H1 (cell line): Measurements from ENCODE around the gene DIP2C. TPM values are rescaled to one million over a fixed set of nuclear protein-coding genes. Genes with fewer than 3 reads are reported as not detected.

Experiments used
- CTCF ChIA-PET: fragments of 300-600 bp; sonication (Branson Sonifier 250); formaldehyde crosslinking; loops from one replicate; lab custom pipeline; 2021; ENCODE audit not compliant: partially characterized antibody; lab: Charles Lee
- POLR2A ChIA-PET: fragments of 300-600 bp; sonication (Branson Sonifier 250); formaldehyde crosslinking; loops from one replicate; lab custom pipeline; 2021; ENCODE audit warnings: inconsistent platforms; ENCODE audit not compliant: partially characterized antibody; lab: Charles Lee
- DNase-seq, 2 experiments: peaks; one replicate each; pipeline versions ENCODE4 v3.0.0 to v3.0.0-alpha.2; 2010 to 2022; ENCODE audit warnings: low spot score in 2 of 2, low read depth in 1 of 2, mixed read lengths in 1 of 2
- FAIRE-seq: peaks from 2 replicates; lab custom pipeline; 2011; peaks lifted over from hg19 to GRCh38; lab: Jason Lieb, UNC
- H2AFZ ChIP-seq: 2 replicates; pipeline ENCODE4 v1.8.1; 2012; ENCODE audit warnings: low read length, inconsistent platforms
- H2AK5ac ChIP-seq: 2 replicates; pipeline ENCODE4 v1.6.1; 2013; ENCODE audit warnings: low read depth, low read length
- H2BK120ac ChIP-seq: replicated peaks from 2 replicates; pipeline ENCODE3; 2013; ENCODE audit warnings: low read depth, low read length, inconsistent platforms
- H2BK12ac ChIP-seq: 2 replicates; pipeline ENCODE4 v1.6.1; 2013; ENCODE audit warnings: low read depth, low read length
- H2BK15ac ChIP-seq: 2 replicates; pipeline ENCODE4 v1.6.1; 2013; ENCODE audit warnings: low read length
- H2BK20ac ChIP-seq: 2 replicates; pipeline ENCODE4 v1.6.1; 2013; ENCODE audit warnings: low read length
- H2BK5ac ChIP-seq: 2 replicates; pipeline ENCODE4 v1.6.1; 2013; ENCODE audit warnings: low read depth, low read length
- H3K14ac ChIP-seq: 2 replicates; pipeline ENCODE4 v1.6.1; 2013; ENCODE audit warnings: inconsistent platforms; ENCODE audit not compliant: insufficient read length
- H3K18ac ChIP-seq: 2 replicates; pipeline ENCODE4 v1.6.1; 2013; ENCODE audit warnings: low read length; ENCODE audit errors: extremely low read depth
- H3K23ac ChIP-seq: 2 replicates; pipeline ENCODE4 v1.6.1; 2013; ENCODE audit warnings: inconsistent platforms; ENCODE audit not compliant: insufficient read length
- H3K23me2 ChIP-seq: 2 replicates; pipeline ENCODE4 v1.6.1; 2013; ENCODE audit warnings: low read depth, low read length
- H3K27ac ChIP-seq: 2 replicates; pipeline ENCODE4 v1.6.1; 2011; ENCODE audit warnings: low read depth, low read length, inconsistent platforms
- H3K27me3 ChIP-seq, 4 experiments: replicated peaks in 1 of 4; 1 replicate in 1 of 4; 2 replicates in 3 of 4; pipeline versions ENCODE4 v1.6.1 to v1.8.1; 2011 to 2013; ENCODE audit warnings: low read length in 3 of 4, mild to moderate bottlenecking in 3 of 4, inconsistent platforms in 2 of 4, mixed read lengths in 2 of 4, moderate library complexity in 1 of 4; ENCODE audit not compliant: control insufficient read depth in 3 of 4, insufficient read depth in 3 of 4; ENCODE audit errors: extremely low read depth in 1 of 4
- H3K36me3 ChIP-seq, 4 experiments: 2 replicates each; pipeline versions ENCODE4 v1.6.1 to v1.8.1; 2011 to 2013; ENCODE audit warnings: mild to moderate bottlenecking in 4 of 4, low read length in 3 of 4, moderate library complexity in 2 of 4, control low read depth in 1 of 4, inconsistent platforms in 1 of 4; ENCODE audit not compliant: insufficient read depth in 4 of 4, control insufficient read depth in 2 of 4
- H3K4ac ChIP-seq: replicated peaks from 2 replicates; pipeline ENCODE3; 2013; ENCODE audit warnings: low read length, low read depth, mixed read lengths, inconsistent platforms; ENCODE audit not compliant: insufficient read length
- H3K4me1 ChIP-seq, 4 experiments: replicated peaks in 1 of 4; 1 replicate in 1 of 4; 2 replicates in 3 of 4; pipeline versions ENCODE4 v1.6.1 to v1.8.1; 2011 to 2013; ENCODE audit warnings: low read length in 3 of 4, inconsistent platforms in 2 of 4, mixed read lengths in 1 of 4; ENCODE audit not compliant: insufficient read depth in 4 of 4, control insufficient read depth in 3 of 4
- H3K4me2 ChIP-seq, 2 experiments: 2 replicates each; pipeline versions ENCODE4 v1.6.1 to v1.8.1; 2011 to 2013; ENCODE audit warnings: low read depth in 2 of 2, low read length in 2 of 2, control low read depth in 1 of 2, inconsistent platforms in 1 of 2, mild to moderate bottlenecking in 1 of 2; ENCODE audit not compliant: insufficient read depth in 1 of 2
- H3K4me3 ChIP-seq, 4 experiments: fragments of 200-600, 300-600 bp in 1 of 4; sonication (generic), shearing (Covaris generic), sonication (Bioruptor Twin) in 1 of 4; 2 replicates each; pipeline versions ENCODE4 v1.5.1 to v1.8.1; 2011 to 2016; ENCODE audit warnings: low read length in 4 of 4, low read depth in 3 of 4, control low read depth in 2 of 4, inconsistent platforms in 2 of 4, mild to moderate bottlenecking in 2 of 4, mixed read lengths in 1 of 4, moderate library complexity in 1 of 4; ENCODE audit not compliant: insufficient read depth in 2 of 4; ENCODE audit errors: extremely low read depth in 1 of 4
- H3K56ac ChIP-seq: replicated peaks from 2 replicates; pipeline ENCODE3; 2013; ENCODE audit warnings: low read depth, mild to moderate bottlenecking, mixed read lengths, low read length, inconsistent platforms; ENCODE audit not compliant: insufficient read length
- H3K79me1 ChIP-seq: 2 replicates; pipeline ENCODE4 v1.6.1; 2013; ENCODE audit warnings: low read depth, low read length, control low read depth
- H3K79me2 ChIP-seq, 2 experiments: 2 replicates each; pipeline versions ENCODE4 v1.6.1 to v1.8.1; 2012 to 2013; ENCODE audit warnings: low read length in 2 of 2, mild to moderate bottlenecking in 2 of 2, inconsistent platforms in 1 of 2; ENCODE audit not compliant: insufficient read depth in 2 of 2, control insufficient read depth in 1 of 2
- H3K9ac ChIP-seq, 4 experiments: replicated peaks in 1 of 4; 1 replicate in 1 of 4; 2 replicates in 3 of 4; pipeline versions ENCODE4 v1.6.1 to v1.8.1; 2011 to 2013; ENCODE audit warnings: low read depth in 3 of 4, low read length in 3 of 4, control low read depth in 2 of 4, mild to moderate bottlenecking in 2 of 4, moderate library complexity in 2 of 4, inconsistent platforms in 1 of 4; ENCODE audit errors: extremely low read depth in 1 of 4
- H3K9me3 ChIP-seq, 2 experiments: 2 replicates each; pipeline versions ENCODE4 v1.6.1 to v1.8.1; 2012 to 2013; ENCODE audit warnings: mild to moderate bottlenecking in 2 of 2, moderate library complexity in 2 of 2, control low read depth in 1 of 2, inconsistent platforms in 1 of 2, low read depth in 1 of 2, low read length in 1 of 2, mixed read lengths in 1 of 2; ENCODE audit not compliant: insufficient read depth in 2 of 2
- H4K20me1 ChIP-seq, 2 experiments: replicated peaks in 1 of 2; 2 replicates each; pipeline versions ENCODE3 to v1.8.1; 2011 to 2013; ENCODE audit warnings: inconsistent platforms in 2 of 2, low read length in 2 of 2, mild to moderate bottlenecking in 1 of 2; ENCODE audit not compliant: insufficient read depth in 2 of 2, control insufficient read depth in 1 of 2
- H4K5ac ChIP-seq: 2 replicates; pipeline ENCODE4 v1.6.1; 2013; ENCODE audit warnings: low read length, low read depth, mixed read lengths, inconsistent platforms; ENCODE audit not compliant: insufficient read length
- H4K8ac ChIP-seq: 2 replicates; pipeline ENCODE4 v1.8.0; 2013; ENCODE audit warnings: mild to moderate bottlenecking, moderate library complexity, low read length, inconsistent platforms; ENCODE audit not compliant: insufficient read depth; ENCODE audit errors: extremely low read depth
- H4K91ac ChIP-seq: replicated peaks from 2 replicates; pipeline ENCODE3; 2013; ENCODE audit warnings: low read length, mixed read lengths, inconsistent platforms; ENCODE audit not compliant: insufficient read length
- CBX5 ChIP-seq: fragments of 300-800, 300-1000 bp; sonication (generic); IDR thresholded peaks from 2 replicates; pipeline ENCODE4 v1.7.1; 2016; ENCODE audit warnings: antibody characterized with exemption, low read length, low read depth
- HDAC6 ChIP-seq: IDR thresholded peaks from one replicate; pipeline ENCODE4 v1.7.1; 2012; ENCODE audit warnings: low read depth, mild to moderate bottlenecking, inconsistent platforms, low read length, moderate library complexity
- MAFK ChIP-seq: IDR thresholded peaks from 2 replicates; pipeline ENCODE4 v1.6.1; 2012; ENCODE audit warnings: low read depth, mild to moderate bottlenecking, improper control_type of control experiment, low read length
- NANOG ChIP-seq: IDR thresholded peaks from 2 replicates; pipeline ENCODE4 v1.6.1; 2011; ENCODE audit warnings: low read length, low read depth, mild to moderate bottlenecking, inconsistent platforms; ENCODE audit not compliant: insufficient read depth, poor library complexity, severe bottlenecking
- PHF8 ChIP-seq: fragments of 200-600 bp; sonication (generic); conservative IDR thresholded peaks from 2 replicates; pipeline ENCODE4 v1.7.1; 2012; ENCODE audit warnings: low read depth, mild to moderate bottlenecking, inconsistent platforms, low read length, moderate library complexity
- POLR2A ChIP-seq, 2 experiments: IDR thresholded peaks; 1 replicate in 1 of 2; 2 replicates in 1 of 2; pipeline ENCODE4 v1.6.1; 2011; ENCODE audit warnings: low read depth in 2 of 2, low read length in 2 of 2, mild to moderate bottlenecking in 2 of 2; ENCODE audit errors: control extremely low read depth in 1 of 2
- RFX5 ChIP-seq: IDR thresholded peaks from 2 replicates; pipeline ENCODE4 v1.6.1; 2011; ENCODE audit warnings: low read depth, low read length, improper control_type of control experiment, borderline replicate concordance
- SIN3A ChIP-seq, 2 experiments: IDR thresholded peaks in 1 of 2; conservative IDR thresholded peaks in 1 of 2; 2 replicates each; pipeline ENCODE4 v1.6.1; 2011 to 2012; ENCODE audit warnings: low read length in 2 of 2, improper control_type of control experiment in 1 of 2, low read depth in 1 of 2, mild to moderate bottlenecking in 1 of 2
- SIRT6 ChIP-seq: IDR thresholded peaks from one replicate; pipeline ENCODE4 v1.7.1; 2012; ENCODE audit warnings: low read length, inconsistent platforms
- ZNF274 ChIP-seq: IDR thresholded peaks from 2 replicates; pipeline ENCODE4 v1.7.0; 2012; ENCODE audit warnings: low read length, borderline replicate concordance; ENCODE audit errors: extremely low read depth
- WGBS, 2 experiments: shearing (Covaris generic) in 1 of 2; methylation state at CpG; one replicate each; pipeline versions ENCODE4 v1.1.6 to v1.1.7; 2013 to 2015; ENCODE audit warnings: low lambda C conversion rate in 2 of 2, mixed read lengths in 2 of 2, inconsistent platforms in 1 of 2, low coverage in 1 of 2, missing lambda C conversion rate in 1 of 2; ENCODE audit not compliant: insufficient replicate concordance in 2 of 2, insufficient coverage in 1 of 2, insufficient read length in 1 of 2; ENCODE audit errors: extremely low coverage in 1 of 2, missing lambda C conversion rate in 1 of 2; 5-methylcytosine and 5-hydroxymethylcytosine counted together
- polyA plus RNA-seq, 7 experiments: library from polyadenylated mRNA; depleted of rRNA in 3 of 7; stranded (reverse) in 5 of 7; unstranded in 2 of 7; fragments of >200 nt in 5 of 7; fragments of 200-250 nt in 2 of 7; gene quantifications; 1 replicate in 5 of 7; 2 replicates in 1 of 7; 4 replicates in 1 of 7; pipeline versions ENCODE4 v1.2.1 to v1.2.3, GENCODE V29; 2011 to 2013; ENCODE audit warnings: missing spikeins in 2 of 7, mixed read lengths in 2 of 7
- total RNA-seq: library from RNA; stranded (reverse); fragmentation: NEBNext Ultra II Directional; extraction: Animal tissue kit (Norgen Biotek cat#: 25700); gene quantifications from 2 replicates; pipeline ENCODE4 v1.2.1, GENCODE V29; 2021

DIP2C gene
- total and polyA plus RNA-seq, 2 of the 8 experiments (the other 6 are each of a cell fraction or from before 2014, with no cell fraction given): 3.8 to 9.3 TPM

GRCh38 chr10:349081-349480, 340.4 kb downstream of the DIP2C start:
- no peaks in the 10 kb centered on the region for H3K23me2 ChIP-seq
- no peak overlapping the region for H3K4me2 ChIP-seq
- no peak overlapping the region for H3K18ac ChIP-seq
- H3K4ac ChIP-seq: no peak overlapping the region
- FAIRE-seq (no peak), DNase-seq (no peak)
- no peak overlapping the region for H4K91ac ChIP-seq
- ChIA-PET CTCF (interaction anchor here (1.5 kb wide), 1 partner anchor 10 kb away, joined by 5 read pairs; no protein-coding TSS in a partner anchor), POLR2A (no interaction called here)
- no peak overlapping the region; the same call in 1 of the 2 replicates for H4K8ac ChIP-seq
- no peaks in the 10 kb centered on the region for H3K79me1 ChIP-seq
- no peaks in the 10 kb centered on the region for H3K27me3 ChIP-seq
- no peak overlapping the region for H3K4me3 ChIP-seq
- no peak overlapping the region for H3K27ac ChIP-seq
- H3K9ac ChIP-seq: no peak overlapping the region
- H2BK120ac ChIP-seq: no peak overlapping the region
- no peak overlapping the region for H2AFZ ChIP-seq
- H2BK15ac ChIP-seq: no peak overlapping the region
- H3K4me1 ChIP-seq: no peaks in the 10 kb centered on the region; a peak in 1 of 7 replicates
- no peak overlapping the region for H4K5ac ChIP-seq
- H2BK20ac ChIP-seq: no peak overlapping the region
- peaks cover 0 to 1% of the 10 kb centered on the region in 2 experiments for H4K20me1 ChIP-seq
- H2AK5ac ChIP-seq: no peak overlapping the region
- no peaks in the 10 kb centered on the region; a peak in 1 of 8 replicates for H3K36me3 ChIP-seq
- H3K14ac ChIP-seq: no peak overlapping the region
- WGBS, 2 experiments: 91% methylated on average over 21 of the region's 24 CpGs; no CpG with 5 or more reads in 1 of the 2 experiments
- no peak overlapping the region for H3K56ac ChIP-seq
- H2BK5ac ChIP-seq: no peak overlapping the region
- H2BK12ac ChIP-seq: no peak overlapping the region
- H3K9me3 ChIP-seq: no peaks in the 10 kb centered on the region
- TF ChIP-seq CBX5 (no peak), SIN3A (conservative IDR thresholded peaks at IDR 0.05 in 1 of 2, IDR thresholded peaks at IDR 0.05 in 1 of 2; ENCODE audit: low read depth in 1 of 2, low read length in 2 of 2) (no peak), RFX5 (no peak), SIRT6 (no peak), ZNF274 (no peak), NANOG (no peak), PHF8 (no peak), MAFK (no peak), HDAC6 (no peak), POLR2A (IDR thresholded peaks at IDR 0.05; ENCODE audit: control extremely low read depth in 1 of 2, low read depth in 2 of 2, low read length in 2 of 2) (no peak)
- H3K23ac ChIP-seq: no peak overlapping the region
- no peaks in the 10 kb centered on the region for H3K79me2 ChIP-seq
